Nephron (organoid): ENCODE measurements around the gene TCERG1L.

Source experiments
- H3K27ac Mint-ChIP-seq, 3 experiments: 2 replicates each; pipeline ENCODE4 v1.8.0; 2020; ENCODE audit warnings: mixed read lengths in 3 of 3, mild to moderate bottlenecking in 2 of 3, moderate library complexity in 1 of 3
- H3K27me3 Mint-ChIP-seq: 2 replicates; pipeline ENCODE4 v1.8.0; 2021; ENCODE audit warnings: low read depth, mild to moderate bottlenecking, moderate library complexity, mixed read lengths
- H3K36me3 Mint-ChIP-seq: 2 replicates; pipeline ENCODE4 v1.8.0; 2020; ENCODE audit warnings: low read depth, mixed read lengths
- H3K4me1 Mint-ChIP-seq: 2 replicates; pipeline ENCODE4 v1.8.0; 2020; ENCODE audit warnings: mixed read lengths
- H3K4me3 Mint-ChIP-seq, 3 experiments: 2 replicates each; pipeline ENCODE4 v1.8.0; 2020; ENCODE audit warnings: mild to moderate bottlenecking in 3 of 3, mixed read lengths in 3 of 3, moderate library complexity in 2 of 3
- H3K9me3 Mint-ChIP-seq: 2 replicates; pipeline ENCODE4 v1.8.0; 2020; ENCODE audit warnings: mixed read lengths
- CTCF ChIP-seq, 3 experiments: fragments of 200-600 bp; sonication (generic); IDR thresholded peaks; one replicate each; pipeline ENCODE4 v1.5.0; 2021; ENCODE audit warnings: antibody characterized with exemption in 3 of 3; ENCODE audit not compliant: unreplicated experiment in 3 of 3

TCERG1L gene

GRCh38 chr10:131134001-131134576 lies 177.4 kb downstream of the TCERG1L start:
- no peak overlapping the region for H3K27ac Mint-ChIP-seq
- TF ChIP-seq CTCF (IDR thresholded peaks at IDR 0.05; ENCODE audit: unreplicated experiment in 3 of 3), result no peak
- H3K4me1 Mint-ChIP-seq, result peaks cover 48% of the 10 kb centered on the region
- H3K9me3 Mint-ChIP-seq, result no peaks in the 10 kb centered on the region
- peaks cover 29% of the 10 kb centered on the region for H3K27me3 Mint-ChIP-seq
- peak overlapping the region in 1 of 3 experiments; percentile 3 for H3K4me3 Mint-ChIP-seq
- no peaks in the 10 kb centered on the region for H3K36me3 Mint-ChIP-seq

GRCh38 chr10:131132681-131133080 lies 178.8 kb downstream of the TCERG1L start:
- no peaks in the 10 kb centered on the region for H3K9me3 Mint-ChIP-seq
- peak overlapping the region in 2 of 3 experiments; percentile 32 to 74 for H3K4me3 Mint-ChIP-seq
- TF ChIP-seq CTCF (IDR thresholded peaks at IDR 0.05; ENCODE audit: unreplicated experiment in 3 of 3), result no peak
- H3K27me3 Mint-ChIP-seq, result peaks cover 32% of the 10 kb centered on the region
- H3K4me1 Mint-ChIP-seq, result peaks cover 60% of the 10 kb centered on the region
- H3K27ac Mint-ChIP-seq, result peak overlapping the region; percentile 82 to 91 (median 83)
- no peaks in the 10 kb centered on the region for H3K36me3 Mint-ChIP-seq

- peaks cover 68% of the 10 kb centered on the region for H3K4me1 Mint-ChIP-seq
- TF ChIP-seq CTCF (IDR thresholded peaks at IDR 0.05; ENCODE audit: unreplicated experiment in 3 of 3), result no peak
- H3K36me3 Mint-ChIP-seq, result no peaks in the 10 kb centered on the region
- H3K9me3 Mint-ChIP-seq, result no peaks in the 10 kb centered on the region
- H3K27me3 Mint-ChIP-seq, result peaks cover 34% of the 10 kb centered on the region
- H3K4me3 Mint-ChIP-seq, result peak overlapping the region; percentile 14 to 74 (median 57)
- H3K27ac Mint-ChIP-seq, result peak overlapping the region; percentile 82 to 91 (median 83)
These were observed 179.6 kb downstream of the TCERG1L start for GRCh38 chr10:131131726-131132591.

GRCh38 chr10:131130025-131130424 lies 181.5 kb downstream of the TCERG1L start:
- no peak overlapping the region for H3K4me3 Mint-ChIP-seq
- peaks cover 71% of the 10 kb centered on the region for H3K4me1 Mint-ChIP-seq
- H3K27ac Mint-ChIP-seq, result peak overlapping the region in 1 of 3 experiments; percentile 37
- TF ChIP-seq CTCF (IDR thresholded peaks at IDR 0.05; ENCODE audit: unreplicated experiment in 3 of 3), result no peak
- no peaks in the 10 kb centered on the region for H3K36me3 Mint-ChIP-seq
- H3K27me3 Mint-ChIP-seq, result peaks cover 41% of the 10 kb centered on the region
- H3K9me3 Mint-ChIP-seq, result no peaks in the 10 kb centered on the region

- H3K36me3 Mint-ChIP-seq, result no peaks in the 10 kb centered on the region
- H3K4me1 Mint-ChIP-seq, result peaks cover 71% of the 10 kb centered on the region
- peak overlapping the region in 1 of 3 experiments; percentile 37 for H3K27ac Mint-ChIP-seq
- H3K27me3 Mint-ChIP-seq, result peaks cover 41% of the 10 kb centered on the region
- H3K4me3 Mint-ChIP-seq, result peak overlapping the region in 1 of 3 experiments; percentile 3
- no peak for TF ChIP-seq CTCF (IDR thresholded peaks at IDR 0.05; ENCODE audit: unreplicated experiment in 3 of 3)
- H3K9me3 Mint-ChIP-seq, result no peaks in the 10 kb centered on the region
These were observed 182.0 kb downstream of the TCERG1L start for GRCh38 chr10:131129544-131129943.
